Thoracic aorta (tissue), 2 donors: ENCODE results near the gene TMEM134. TPM values are rescaled to one million over a fixed set of nuclear protein-coding genes. Genes with fewer than 3 reads are reported as not detected.

Source experiments
- ATAC-seq: fragments of 150-250 bp; one replicate; pipeline ENCODE4 v1.8.0; 2017; ENCODE audit warnings: low read depth; ENCODE audit not compliant: insufficient number of reproducible peaks, low FRiP score
- DNase-seq: peaks from one replicate; pipeline ENCODE4 v3.0.0-alpha.2; 2020; ENCODE audit warnings: low spot score
- H3K27ac ChIP-seq, 2 donors: fragments of 200-600 bp; sonication (generic); 1 replicate in 1 of 2; 2 replicates in 1 of 2; pipeline ENCODE4 v1.5.1; 2016; ENCODE audit warnings: mild to moderate bottlenecking in 2 of 2, moderate library complexity in 2 of 2
- H3K27me3 ChIP-seq: fragments of 200-600 bp; sonication (generic); replicated peaks from 2 replicates; pipeline ENCODE4 v1.6.0; 2016; ENCODE audit warnings: mild to moderate bottlenecking; ENCODE audit not compliant: insufficient read depth
- H3K36me3 ChIP-seq: fragments of 200-600 bp; sonication (generic); one replicate; pipeline ENCODE4 v1.5.1; 2016
- H3K4me1 ChIP-seq, 2 donors: fragments of 200-600 bp; sonication (generic); 1 replicate in 1 of 2; 2 replicates in 1 of 2; pipeline versions ENCODE4 v1.5.1 to v1.6.0; 2016; ENCODE audit warnings: low read depth in 2 of 2, mild to moderate bottlenecking in 1 of 2; ENCODE audit not compliant: control insufficient read depth in 1 of 2
- H3K4me3 ChIP-seq: fragments of 200-600 bp; sonication (generic); 2 replicates; pipeline ENCODE4 v1.5.1; 2016; ENCODE audit warnings: mild to moderate bottlenecking
- H3K9me3 ChIP-seq: fragments of 200-600 bp; sonication (generic); 2 replicates; pipeline ENCODE4 v1.5.1; 2016
- total RNA-seq, 2 donors: library from RNA; depleted of rRNA; stranded (reverse); fragments of >200 nt; gene quantifications; one replicate each; pipeline versions ENCODE4 v1.1.0 to v1.2.3, GENCODE V29; 2016
- TF ChIP-seq, protein P1 (sequence below): fragments of 200-600 bp; sonication (generic); IDR thresholded peaks from one replicate; pipeline ENCODE4 v1.5.1; 2019; ENCODE audit warnings: antibody characterized with exemption

The TMEM134 gene
- total RNA-seq, 2 donors from 2014 or later = 66.7 to 67.7 TPM

DNA sequence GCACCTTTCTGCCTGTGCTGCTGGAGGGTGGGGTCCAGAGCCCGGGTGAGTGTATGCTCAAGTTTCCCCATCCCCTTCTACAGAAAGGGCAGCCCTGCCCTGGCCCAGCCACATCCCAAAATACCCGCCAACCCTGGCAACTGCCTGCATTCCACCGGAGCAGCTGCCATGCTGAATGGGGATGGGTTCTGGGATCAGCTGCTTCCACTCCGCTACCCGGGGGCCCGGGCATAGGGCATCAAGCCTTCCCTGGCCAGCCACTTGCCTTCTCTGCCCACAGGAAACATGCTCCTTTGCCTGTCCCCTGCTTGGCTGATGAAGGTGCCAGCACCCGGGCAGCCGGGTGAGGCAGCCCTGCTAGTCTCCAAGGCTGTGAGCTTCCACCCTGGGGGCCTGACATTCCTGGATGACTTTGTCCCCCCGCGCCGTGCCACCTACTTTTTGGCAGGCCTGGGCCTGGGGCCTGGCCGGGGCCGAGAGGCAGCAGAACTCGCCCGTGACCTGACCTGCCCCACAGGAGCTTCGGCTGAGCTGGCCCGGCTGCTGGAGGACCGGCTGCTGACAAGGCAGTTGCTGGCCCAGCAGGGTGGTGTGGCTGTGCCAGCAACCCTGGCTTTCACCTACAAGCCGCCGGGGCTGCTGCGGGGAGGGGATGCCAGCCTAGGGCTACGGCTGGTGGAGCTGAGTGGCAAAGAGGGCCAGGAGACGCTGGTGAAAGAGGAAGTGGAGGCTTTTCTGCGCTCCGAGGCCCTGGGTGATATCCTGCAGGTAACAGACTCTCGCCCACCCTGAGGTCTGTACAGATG is 50.4 kb downstream of the TMEM134 start:
- H3K27me3 ChIP-seq = no peaks in the 10 kb centered on the region
- peak overlapping the region; percentile 6 for H3K4me3 ChIP-seq
- H3K9me3 ChIP-seq = no peaks in the 10 kb centered on the region
- no peaks in the 10 kb centered on the region for H3K36me3 ChIP-seq
- peak overlapping the region; percentile 66 to 90 for H3K27ac ChIP-seq
- TF ChIP-seq, protein P1, sequence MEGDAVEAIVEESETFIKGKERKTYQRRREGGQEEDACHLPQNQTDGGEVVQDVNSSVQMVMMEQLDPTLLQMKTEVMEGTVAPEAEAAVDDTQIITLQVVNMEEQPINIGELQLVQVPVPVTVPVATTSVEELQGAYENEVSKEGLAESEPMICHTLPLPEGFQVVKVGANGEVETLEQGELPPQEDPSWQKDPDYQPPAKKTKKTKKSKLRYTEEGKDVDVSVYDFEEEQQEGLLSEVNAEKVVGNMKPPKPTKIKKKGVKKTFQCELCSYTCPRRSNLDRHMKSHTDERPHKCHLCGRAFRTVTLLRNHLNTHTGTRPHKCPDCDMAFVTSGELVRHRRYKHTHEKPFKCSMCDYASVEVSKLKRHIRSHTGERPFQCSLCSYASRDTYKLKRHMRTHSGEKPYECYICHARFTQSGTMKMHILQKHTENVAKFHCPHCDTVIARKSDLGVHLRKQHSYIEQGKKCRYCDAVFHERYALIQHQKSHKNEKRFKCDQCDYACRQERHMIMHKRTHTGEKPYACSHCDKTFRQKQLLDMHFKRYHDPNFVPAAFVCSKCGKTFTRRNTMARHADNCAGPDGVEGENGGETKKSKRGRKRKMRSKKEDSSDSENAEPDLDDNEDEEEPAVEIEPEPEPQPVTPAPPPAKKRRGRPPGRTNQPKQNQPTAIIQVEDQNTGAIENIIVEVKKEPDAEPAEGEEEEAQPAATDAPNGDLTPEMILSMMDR = no peak
- ATAC-seq (no peak), DNase-seq (no peak)
- peaks cover 23 to 55% of the 10 kb centered on the region in 2 donors for H3K4me1 ChIP-seq

DNA sequence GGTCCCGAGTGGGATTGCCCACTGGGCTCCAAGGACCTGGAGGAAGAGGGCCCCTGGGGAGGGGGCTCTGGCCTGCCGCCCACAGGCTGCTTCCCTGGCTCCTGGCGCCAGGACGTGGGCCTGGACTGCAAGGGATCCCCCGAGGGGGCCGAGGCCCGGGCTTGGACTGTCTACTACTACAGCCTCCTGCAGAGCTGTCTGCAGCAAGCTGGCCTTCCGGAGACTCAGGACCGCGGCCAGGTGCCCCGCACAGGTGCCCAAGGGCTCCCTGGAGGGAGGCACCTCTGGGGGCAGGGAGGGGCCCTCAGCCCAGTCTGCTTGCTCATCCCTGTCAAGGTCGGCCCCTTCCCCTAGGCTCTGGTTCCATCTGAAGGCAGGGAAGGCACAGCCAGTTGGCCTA is 51.6 kb downstream of the TMEM134 start:
- peaks cover 23 to 55% of the 10 kb centered on the region in 2 donors for H3K4me1 ChIP-seq
- H3K27ac ChIP-seq = peak overlapping the region; percentile 66 to 90
- H3K27me3 ChIP-seq = no peaks in the 10 kb centered on the region
- H3K9me3 ChIP-seq = no peaks in the 10 kb centered on the region
- H3K4me3 ChIP-seq = no peak overlapping the region
- TF ChIP-seq, protein P1 = no peak
- ATAC-seq (no peak), DNase-seq (no peak)
- no peaks in the 10 kb centered on the region for H3K36me3 ChIP-seq

- TF ChIP-seq, protein P1 = no peak
- Histone ChIP-seq H3K27ac (peak overlapping the region; percentile 66 to 90), H3K27me3 (no peaks in the 10 kb centered on the region), H3K9me3 (no peaks in the 10 kb centered on the region), H3K4me3 (no peak overlapping the region), H3K4me1 (peaks cover 23 to 55% of the 10 kb centered on the region in 2 donors), H3K36me3 (no peaks in the 10 kb centered on the region)
- no peak for ATAC-seq
- DNase-seq = peak; percentile 41
Observed at GRCh38 chr11:67416416-67417335, 52.4 kb downstream of the TMEM134 start.

GRCh38 chr11:67415501-67416304 is 53.3 kb downstream of the TMEM134 start, which contains the start of gene CARNS1:
Gene CARNS1, plus strand, starts transcription at chr11:67415678. Its CDS starts 522 bp downstream, at chr11:67416200.
- ATAC-seq = no peak
- Histone ChIP-seq H3K27me3 (no peaks in the 10 kb centered on the region), H3K36me3 (no peaks in the 10 kb centered on the region), H3K9me3 (no peaks in the 10 kb centered on the region), H3K27ac (peak within 1 kb of the TSS; percentile 66 to 90), H3K4me3 (peak within 1 kb of the TSS; percentile 71), H3K4me1 (peaks cover 23 to 55% of the 10 kb centered on the region in 2 donors)
- TF ChIP-seq, protein P1 = no peak
- DNase-seq = no peak
